Measurements from ENCODE around the gene SLC20A1. TPM values are rescaled to one million over a fixed set of nuclear protein-coding genes. Genes with fewer than 3 reads are reported as not detected.
A peak's percentile ranks its signal among the peaks of the same experiment; 100 is the strongest.

The SLC20A1 gene
- total and polyA plus RNA-seq, 2 of the 4 experiments (the other 2 are of a cell fraction) = 93.6 to 94.1 TPM

- Histone ChIP-seq H3K4me1 (ENCODE audit: control insufficient read depth, insufficient read depth, low read length) (0 out of 2 replicates have a peak, but pooled peaks cover 6% of the 10 kb centered on the region), H2AFZ (replicated peaks; ENCODE audit: low read length, poor library complexity) (no peak overlapping the region), H3K27ac (ENCODE audit: insufficient read depth, low read length) (no peak overlapping the region), H2BK15ac (ENCODE audit: low read depth, low read length) (no peak overlapping the region), H3K4ac (ENCODE audit: low read depth, low read length) (no peak overlapping the region), H2AK9ac (replicated peaks; ENCODE audit: low read depth, low read length, poor library complexity) (no peak overlapping the region), H2BK20ac (ENCODE audit: low read depth, low read length) (no peak overlapping the region), H3K9me1 (ENCODE audit: insufficient read depth, low read length) (peaks cover 19% of the 10 kb centered on the region), H3K4me3 (ENCODE audit: insufficient read depth, low read depth, low read length) (no peak overlapping the region), H4K5ac (ENCODE audit: low read depth, low read length) (no peak overlapping the region), H4K91ac (ENCODE audit: insufficient read depth, low read depth, low read length) (no peak overlapping the region), H3K36me3 (ENCODE audit: control insufficient read depth, insufficient read depth, low read length) (peaks cover 46% of the 10 kb centered on the region), H4K20me1 (ENCODE audit: insufficient read depth, low read length) (peaks cover 29% of the 10 kb centered on the region), H2BK120ac (ENCODE audit: low read depth, low read length) (no peak overlapping the region), H3K56ac (ENCODE audit: extremely low read depth, insufficient read depth, low read length) (no peak overlapping the region), H3K9me3 (ENCODE audit: control insufficient read depth, insufficient read depth, low read length) (no peaks in the 10 kb centered on the region), H3K9ac (ENCODE audit: low read depth, low read length) (no peak overlapping the region), H2AK5ac (ENCODE audit: low read depth, low read length) (no peak overlapping the region), H3K4me2 (ENCODE audit: low read depth, low read length) (no peak overlapping the region), H3K23ac (ENCODE audit: low read depth, low read length) (no peak overlapping the region), H4K8ac (ENCODE audit: low read depth in 2 of 2, low read length in 2 of 2) (no peak overlapping the region), H2BK5ac (ENCODE audit: low read depth, low read length, poor library complexity, severe bottlenecking) (peak overlapping the region; percentile 27), H3K18ac (ENCODE audit: low read depth, low read length) (no peak overlapping the region), H3K79me1 (ENCODE audit: low read depth in 1 of 2, low read length in 2 of 2) (peaks cover 25 to 51% of the 10 kb centered on the region in 2 experiments), H3K14ac (replicated peaks; ENCODE audit: low read depth, low read length) (no peak overlapping the region), H3K27me3 (ENCODE audit: control insufficient read depth, insufficient read depth, low read length) (no peaks in the 10 kb centered on the region)
- dilution Hi-C loops (cut with HindIII; ENCODE audit: low sequenced_read_pairs, unreplicated experiment) (no loop called here), in situ Hi-C loops (cut with MboI; ENCODE audit: low sequenced_read_pairs) (no loop called here), intact Hi-C loops (cut with micrococcal nuclease) (no loop called here)
- BruUV-seq (replicated peaks) = no TSS peak
- peak; percentile 38 for ATAC-seq (ENCODE audit: low read depth)
- TF ChIP-seq NFE2L2 (IDR thresholded peaks at IDR 0.05; ENCODE audit: low read depth, low read length) (peak; percentile 78), MAFK (IDR thresholded peaks at IDR 0.05; ENCODE audit: low read depth, low read length) (peak; percentile 89), MAZ (IDR thresholded peaks at IDR 0.05; ENCODE audit: borderline replicate concordance, low read depth, low read length) (no peak)
- DNase-seq = no peak
- ChIA-PET POLR2A (ENCODE audit: unreplicated experiment) (interaction anchor here (0.7 kb wide), 1 partner anchor 38 kb away, joined by 3 read pairs; no protein-coding TSS in a partner anchor), CTCF (interaction anchor here (1.0 kb wide), 1 partner anchor 88 kb away, joined by 3 read pairs; no protein-coding TSS in a partner anchor)
- 100% methylated on average over 2 of the region's 8 CpGs; no CpG with 5 or more reads in 1 of the 2 experiments for WGBS, 2 experiments (ENCODE audit: extremely low coverage in 2 of 2, insufficient read length in 1 of 2)
These were observed 16.0 kb downstream of the SLC20A1 start for GRCh38 chr2:112661656-112662305.
